Neural crest cell (in vitro differentiated cells): ENCODE measurements around the gene SUPT3H. TPM values are rescaled to one million over a fixed set of nuclear protein-coding genes. Genes with fewer than 3 reads are reported as not detected.

Experiments
- DNase-seq: peaks from one replicate; pipeline ENCODE4 v3.0.0; 2021; ENCODE audit warnings: low read depth, mixed read lengths, low spot score
- H3K27ac Mint-ChIP-seq: one replicate; pipeline ENCODE4 v1.8.0; 2021; ENCODE audit warnings: mild to moderate bottlenecking, mixed read lengths; ENCODE audit not compliant: unreplicated experiment
- H3K27me3 Mint-ChIP-seq: 2 replicates; pipeline ENCODE4 v1.8.0; 2021; ENCODE audit warnings: low read depth, mild to moderate bottlenecking, mixed read lengths
- H3K36me3 Mint-ChIP-seq: 2 replicates; pipeline ENCODE4 v1.8.0; 2021; ENCODE audit warnings: low read depth, mild to moderate bottlenecking, mixed read lengths
- H3K4me1 Mint-ChIP-seq: 2 replicates; pipeline ENCODE4 v1.8.0; 2021; ENCODE audit warnings: mixed read lengths
- H3K4me3 Mint-ChIP-seq: one replicate; pipeline ENCODE4 v1.8.0; 2021; ENCODE audit warnings: mild to moderate bottlenecking, mixed read lengths
- H3K9me3 Mint-ChIP-seq: 2 replicates; pipeline ENCODE4 v1.8.0; 2021; ENCODE audit warnings: mixed read lengths
- total RNA-seq: library from RNA; stranded (reverse); gene quantifications from 2 replicates; pipeline ENCODE4 v1.2.1, GENCODE V29; 2021
- TF ChIP-seq, protein P1 (sequence below): fragments of 200-600 bp; sonication (generic); conservative IDR thresholded peaks from 2 replicates; pipeline ENCODE4 v1.5.0; 2021; ENCODE audit warnings: antibody characterized with exemption, mild to moderate bottlenecking

Gene SUPT3H
- total RNA-seq, 1 donor from 2014 or later: 17.0 TPM

DNA sequence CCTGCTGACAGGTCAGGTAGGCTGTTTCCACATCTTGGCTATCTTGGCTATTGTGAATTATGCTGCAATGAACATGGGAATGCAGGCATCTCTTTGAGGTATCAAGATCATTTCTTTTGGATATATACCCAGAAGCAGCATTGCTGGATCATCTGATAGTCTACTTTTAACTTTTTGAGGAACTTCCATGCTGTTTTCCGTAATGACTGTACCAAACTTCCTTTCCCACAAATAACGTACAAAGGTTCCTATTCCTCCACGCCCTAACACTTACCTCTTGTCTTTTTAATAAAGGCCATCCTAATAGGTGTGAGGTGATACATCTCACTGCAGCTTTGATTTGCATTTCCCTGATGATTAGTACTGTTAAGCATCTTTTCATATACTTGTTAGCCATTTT lies 388.3 kb downstream of the SUPT3H start:
- Mint-ChIP-seq H3K36me3 (no peaks in the 10 kb centered on the region), H3K9me3 (peaks cover 15% of the 10 kb centered on the region), H3K27me3 (no peaks in the 10 kb centered on the region), H3K4me1 (no peaks in the 10 kb centered on the region), H3K4me3 (no peak overlapping the region), H3K27ac (no peak overlapping the region)
- TF ChIP-seq, protein P1, sequence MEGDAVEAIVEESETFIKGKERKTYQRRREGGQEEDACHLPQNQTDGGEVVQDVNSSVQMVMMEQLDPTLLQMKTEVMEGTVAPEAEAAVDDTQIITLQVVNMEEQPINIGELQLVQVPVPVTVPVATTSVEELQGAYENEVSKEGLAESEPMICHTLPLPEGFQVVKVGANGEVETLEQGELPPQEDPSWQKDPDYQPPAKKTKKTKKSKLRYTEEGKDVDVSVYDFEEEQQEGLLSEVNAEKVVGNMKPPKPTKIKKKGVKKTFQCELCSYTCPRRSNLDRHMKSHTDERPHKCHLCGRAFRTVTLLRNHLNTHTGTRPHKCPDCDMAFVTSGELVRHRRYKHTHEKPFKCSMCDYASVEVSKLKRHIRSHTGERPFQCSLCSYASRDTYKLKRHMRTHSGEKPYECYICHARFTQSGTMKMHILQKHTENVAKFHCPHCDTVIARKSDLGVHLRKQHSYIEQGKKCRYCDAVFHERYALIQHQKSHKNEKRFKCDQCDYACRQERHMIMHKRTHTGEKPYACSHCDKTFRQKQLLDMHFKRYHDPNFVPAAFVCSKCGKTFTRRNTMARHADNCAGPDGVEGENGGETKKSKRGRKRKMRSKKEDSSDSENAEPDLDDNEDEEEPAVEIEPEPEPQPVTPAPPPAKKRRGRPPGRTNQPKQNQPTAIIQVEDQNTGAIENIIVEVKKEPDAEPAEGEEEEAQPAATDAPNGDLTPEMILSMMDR: no peak
- DNase-seq: no peak

- no peaks in the 10 kb centered on the region for H3K36me3 Mint-ChIP-seq
- H3K27me3 Mint-ChIP-seq: no peaks in the 10 kb centered on the region
- no peak overlapping the region for H3K27ac Mint-ChIP-seq
- TF ChIP-seq, protein P1: no peak
- H3K9me3 Mint-ChIP-seq: peaks cover 10% of the 10 kb centered on the region
- no peaks in the 10 kb centered on the region for H3K4me1 Mint-ChIP-seq
- H3K4me3 Mint-ChIP-seq: no peak overlapping the region
- DNase-seq: no peak
These were observed 392.7 kb downstream of the SUPT3H start for GRCh38 chr6:44985006-44985405.

DNA sequence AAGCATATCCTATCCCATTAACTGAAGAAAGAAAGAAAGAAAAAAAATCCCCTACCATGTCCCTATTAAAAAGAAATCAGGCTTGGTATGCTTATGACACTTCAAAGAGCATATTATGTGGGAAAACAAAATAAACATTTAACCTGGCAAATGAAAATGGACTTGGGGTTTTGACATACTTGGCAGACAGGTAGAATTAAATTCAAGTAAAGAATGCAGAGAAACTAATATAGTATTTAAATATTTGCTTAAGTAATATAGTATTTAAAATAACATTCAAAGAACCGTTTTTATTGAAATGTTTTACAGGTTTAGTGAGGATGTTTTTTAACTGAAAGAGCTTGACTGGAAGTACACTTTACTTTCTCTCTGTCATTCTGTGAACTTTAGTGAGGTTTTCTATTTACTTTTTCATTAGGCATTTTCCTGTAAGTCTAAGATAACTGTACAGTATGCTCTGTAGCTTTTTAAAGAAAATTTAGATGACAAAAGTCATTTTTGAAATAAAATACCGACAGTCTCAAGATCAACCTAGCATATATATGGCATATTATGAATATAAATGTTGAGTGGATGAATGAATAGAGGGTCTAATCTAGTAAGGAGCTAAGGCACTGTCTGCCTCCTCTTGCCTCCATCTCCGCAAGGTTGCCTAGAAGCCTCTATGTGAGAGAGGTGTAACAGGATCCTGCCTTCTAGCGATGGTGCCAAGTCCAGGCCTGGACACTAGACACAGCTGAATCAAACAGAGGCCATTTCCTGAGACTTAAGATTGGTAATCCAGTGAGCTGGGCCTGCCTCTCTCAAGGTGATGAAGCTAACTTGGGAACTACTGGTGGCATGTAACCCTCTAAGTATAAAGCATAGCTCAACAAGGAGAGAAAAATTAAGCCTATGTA lies 394.0 kb downstream of the SUPT3H start:
- TF ChIP-seq, protein P1: no peak
- Mint-ChIP-seq H3K36me3 (no peaks in the 10 kb centered on the region), H3K4me1 (no peaks in the 10 kb centered on the region), H3K27ac (no peak overlapping the region), H3K4me3 (no peak overlapping the region), H3K27me3 (no peaks in the 10 kb centered on the region), H3K9me3 (peaks cover 5% of the 10 kb centered on the region)
- no peak for DNase-seq

- TF ChIP-seq, protein P1: no peak
- Mint-ChIP-seq H3K27ac (no peak overlapping the region), H3K36me3 (no peaks in the 10 kb centered on the region), H3K4me1 (peaks cover 3% of the 10 kb centered on the region), H3K27me3 (no peaks in the 10 kb centered on the region), H3K4me3 (no peak overlapping the region), H3K9me3 (no peaks in the 10 kb centered on the region)
- no peak for DNase-seq
These were observed 396.9 kb downstream of the SUPT3H start for GRCh38 chr6:44980841-44981240.

DNA sequence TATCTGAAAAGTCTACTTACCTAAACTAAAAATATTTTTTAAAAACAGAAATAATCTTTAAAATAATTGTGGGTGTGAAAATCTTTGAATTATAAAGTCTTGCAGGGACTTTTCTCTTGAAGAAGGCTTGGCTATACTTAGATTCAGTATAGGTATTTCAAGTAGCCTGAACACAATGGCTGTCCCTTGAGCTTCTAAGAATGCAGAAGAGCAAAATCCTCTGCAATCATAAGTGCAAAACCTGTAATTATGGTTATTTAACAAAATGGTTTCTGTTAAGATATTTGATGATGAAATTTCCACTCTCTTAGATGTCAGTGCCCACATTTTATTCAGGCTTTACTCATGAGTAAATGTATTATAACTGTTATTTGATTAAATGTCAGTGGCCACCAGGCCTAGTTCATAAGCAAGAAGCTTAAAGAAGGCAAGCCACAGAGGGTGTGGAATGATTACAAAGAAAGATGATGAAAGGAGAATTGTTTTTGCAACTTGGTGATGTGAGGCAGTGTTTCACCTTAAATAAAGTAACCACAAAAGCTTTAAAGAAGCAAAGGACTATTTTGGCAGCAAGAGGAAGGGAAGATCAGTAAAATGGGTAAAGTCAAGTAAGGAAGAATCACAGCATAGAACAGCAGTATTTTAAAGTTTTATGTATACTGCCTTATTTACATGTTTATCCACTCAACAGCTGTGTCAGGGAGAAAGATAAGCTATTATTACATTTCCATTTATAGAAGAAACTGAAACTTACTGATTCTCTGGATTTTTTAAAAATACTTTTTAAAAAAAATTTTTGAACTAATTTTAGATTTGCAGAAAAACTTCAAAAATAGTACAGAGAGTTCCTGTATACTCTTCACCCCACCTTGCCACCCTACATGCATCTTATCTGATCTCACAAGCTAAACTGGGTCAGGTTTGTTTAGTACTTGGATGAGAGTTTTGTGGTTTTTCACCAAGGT lies 400.8 kb downstream of the SUPT3H start:
- Mint-ChIP-seq H3K27me3 (no peaks in the 10 kb centered on the region), H3K9me3 (peaks cover 11% of the 10 kb centered on the region), H3K4me3 (no peak overlapping the region), H3K36me3 (peaks cover 16% of the 10 kb centered on the region), H3K4me1 (peaks cover 3% of the 10 kb centered on the region), H3K27ac (no peak overlapping the region)
- TF ChIP-seq, protein P1: no peak
- no peak for DNase-seq
